HepG2 (cell line): ENCODE data around the gene PFN4. TPM values are rescaled to one million over a fixed set of nuclear protein-coding genes. Genes with fewer than 3 reads are reported as not detected.

ENCODE experiments used
- ARID5B ChIP-seq: IDR thresholded peaks from 2 replicates; pipeline ENCODE4 v1.4.0; 2020; ENCODE audit warnings: mild to moderate bottlenecking, missing genetic modification reagents
- FOXC1 ChIP-seq: sonication (generic); formaldehyde crosslinking; IDR thresholded peaks from 2 replicates; pipeline ENCODE4 v1.8.0; 2022; ENCODE audit warnings: mild to moderate bottlenecking, missing genetic modification reagents, borderline replicate concordance
- GZF1 ChIP-seq: sonication (generic); formaldehyde crosslinking; IDR thresholded peaks from 2 replicates; pipeline ENCODE4 v1.5.1; 2020; ENCODE audit warnings: mild to moderate bottlenecking, missing genetic modification reagents
- KLF11 ChIP-seq: IDR thresholded peaks from 2 replicates; pipeline ENCODE4 v1.6.1; 2016; ENCODE audit warnings: missing compliant biosample characterization
- TP53 ChIP-seq: sonication (generic); formaldehyde crosslinking; conservative IDR thresholded peaks from 2 replicates; pipeline ENCODE4 v1.4.0; 2020; ENCODE audit warnings: missing genetic modification reagents
- U2AF1 ChIP-seq: fragments of 200-400 bp; formaldehyde crosslinking; optimal IDR thresholded peaks from 2 replicates; pipeline ENCODE3; 2017; ENCODE audit warnings: mild to moderate bottlenecking, low read depth, low read length
- ZBTB21 ChIP-seq: sonication (generic); formaldehyde crosslinking; IDR thresholded peaks from 2 replicates; pipeline ENCODE4 v1.4.0; 2020; ENCODE audit warnings: missing genetic modification reagents
- ZBTB26 ChIP-seq: IDR thresholded peaks from 2 replicates; pipeline ENCODE4 v1.6.1; 2016; ENCODE audit warnings: missing compliant biosample characterization, missing genetic modification reagents, borderline replicate concordance
- ZNF30 ChIP-seq: sonication (generic); formaldehyde crosslinking; IDR thresholded peaks from 2 replicates; pipeline ENCODE4 v1.5.0; 2020; ENCODE audit warnings: mild to moderate bottlenecking, missing genetic modification reagents
- ZNF382 ChIP-seq: sonication (generic); formaldehyde crosslinking; IDR thresholded peaks from 2 replicates; pipeline ENCODE4 v1.5.0; 2020; ENCODE audit warnings: missing genetic modification reagents, mild to moderate bottlenecking, borderline replicate concordance
- ZNF615 ChIP-seq: sonication (generic); formaldehyde crosslinking; IDR thresholded peaks from 2 replicates; pipeline ENCODE4 v1.5.0; 2020; ENCODE audit warnings: mild to moderate bottlenecking, missing genetic modification reagents, borderline replicate concordance
- ZNF709 ChIP-seq: sonication (generic); formaldehyde crosslinking; IDR thresholded peaks from 2 replicates; pipeline ENCODE4 v1.5.0; 2020; ENCODE audit warnings: mild to moderate bottlenecking, missing genetic modification reagents
- ZSCAN20 ChIP-seq: sonication (generic); formaldehyde crosslinking; IDR thresholded peaks from 2 replicates; pipeline ENCODE4 v1.4.0; 2020; ENCODE audit warnings: missing genetic modification reagents, mild to moderate bottlenecking, borderline replicate concordance
- polyA plus RNA-seq, 8 experiments: library from polyadenylated mRNA; depleted of rRNA in 3 of 8; stranded (reverse) in 7 of 8; unstranded in 1 of 8; fragments of >200 nt; fragmentation: Illumina TruSeq in 4 of 8; extraction: Trizol in 4 of 8; gene quantifications; 2 replicates each; pipeline versions ENCODE4 v1.2.1 to v1.2.3, GENCODE V29; 2011 to 2016; ENCODE audit warnings: low read depth in 4 of 8, missing spikeins in 1 of 8, mixed read lengths in 1 of 8; ENCODE audit not compliant: insufficient read depth in 1 of 8
- total RNA-seq, 5 experiments: library from RNA; depleted of rRNA; stranded (reverse); fragments of >200 nt; fragmentation: Illumina TruSeq; extraction: Trizol; gene quantifications; 2 replicates each; pipeline ENCODE4 v1.2.3, GENCODE V29; 2016; ENCODE audit warnings: low read depth in 1 of 5
- TF ChIP-seq, protein P1 (sequence below): sonication (generic); formaldehyde crosslinking; IDR thresholded peaks from 2 replicates; pipeline ENCODE4 v1.9.0; 2022; ENCODE audit warnings: missing genetic modification reagents, mild to moderate bottlenecking, borderline replicate concordance
- TF ChIP-seq, protein P2 (sequence below): sonication (generic); formaldehyde crosslinking; IDR thresholded peaks from 2 replicates; pipeline ENCODE4 v1.8.0; 2022; ENCODE audit warnings: mild to moderate bottlenecking, missing genetic modification reagents, moderate library complexity
- TF ChIP-seq, protein P3 (sequence below): sonication (generic); formaldehyde crosslinking; IDR thresholded peaks from 2 replicates; pipeline ENCODE4 v1.5.1; 2020; ENCODE audit warnings: missing genetic modification reagents, mild to moderate bottlenecking, borderline replicate concordance

The PFN4 gene
- total and polyA plus RNA-seq, 2 of the 13 experiments (the other 11 are each of a cell fraction or from before 2014, with no cell fraction given) = 0.12 to 0.20 TPM

DNA sequence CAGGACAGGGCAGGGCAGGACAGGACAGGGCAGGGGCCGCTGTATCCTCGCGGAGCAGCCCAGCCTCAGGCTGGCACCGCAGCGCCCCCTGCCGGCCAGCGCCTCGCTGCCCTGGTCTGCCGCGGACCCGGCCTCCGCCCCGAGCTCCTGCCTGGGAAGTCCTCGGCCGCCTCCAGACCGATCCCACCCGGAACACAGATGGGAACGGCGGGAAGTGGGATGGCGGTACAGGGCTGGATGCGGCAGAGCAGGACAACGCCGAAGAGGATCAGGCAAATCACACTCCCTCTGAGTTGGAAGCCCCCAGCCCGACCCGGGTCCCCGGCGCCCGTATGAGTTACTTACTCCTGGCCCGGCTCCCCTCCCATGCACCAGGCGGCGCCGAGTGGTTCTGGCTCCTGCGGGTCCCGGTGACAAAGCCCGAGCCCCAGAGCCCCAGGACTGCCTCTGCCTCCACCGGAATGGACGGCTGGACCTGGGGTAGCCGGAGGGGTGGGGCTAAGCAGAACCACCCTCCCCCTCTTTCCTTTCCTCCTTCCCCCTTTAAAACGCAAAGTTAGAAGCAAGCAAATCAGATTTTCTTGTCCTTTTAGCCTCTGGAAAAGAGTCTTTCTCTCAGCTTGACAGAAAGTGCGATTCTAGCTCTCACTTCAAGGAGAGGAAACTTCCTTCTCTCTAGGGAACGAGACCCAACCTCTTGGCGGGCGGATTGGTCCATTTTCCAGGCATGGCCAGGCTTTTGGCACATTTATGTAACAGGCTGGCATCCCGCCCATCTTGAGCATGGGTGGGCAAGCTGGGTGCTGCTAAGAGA, 38.5 kb downstream of the PFN4 start, which contains the start of gene TP53I3 (continued):
- TF ChIP-seq, protein P1, sequence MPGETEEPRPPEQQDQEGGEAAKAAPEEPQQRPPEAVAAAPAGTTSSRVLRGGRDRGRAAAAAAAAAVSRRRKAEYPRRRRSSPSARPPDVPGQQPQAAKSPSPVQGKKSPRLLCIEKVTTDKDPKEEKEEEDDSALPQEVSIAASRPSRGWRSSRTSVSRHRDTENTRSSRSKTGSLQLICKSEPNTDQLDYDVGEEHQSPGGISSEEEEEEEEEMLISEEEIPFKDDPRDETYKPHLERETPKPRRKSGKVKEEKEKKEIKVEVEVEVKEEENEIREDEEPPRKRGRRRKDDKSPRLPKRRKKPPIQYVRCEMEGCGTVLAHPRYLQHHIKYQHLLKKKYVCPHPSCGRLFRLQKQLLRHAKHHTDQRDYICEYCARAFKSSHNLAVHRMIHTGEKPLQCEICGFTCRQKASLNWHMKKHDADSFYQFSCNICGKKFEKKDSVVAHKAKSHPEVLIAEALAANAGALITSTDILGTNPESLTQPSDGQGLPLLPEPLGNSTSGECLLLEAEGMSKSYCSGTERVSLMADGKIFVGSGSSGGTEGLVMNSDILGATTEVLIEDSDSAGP = peak; percentile 97
- no peak; the same call in 1 of the 2 replicates for TF ChIP-seq ZBTB26 (CRISPR knock-in tag)
- 0 out of 2 replicates have a peak, but pooled peaks have one; percentile 5 for TF ChIP-seq ZNF709
- no peak for TF ChIP-seq TP53 (CRISPR knock-in tag)
- peak; percentile 59; the same call in 1 of the 2 replicates for TF ChIP-seq ZSCAN20
- TF ChIP-seq ZNF30 (CRISPR knock-in tag) = no peak
- TF ChIP-seq GZF1 (CRISPR knock-in tag) = no peak
- no peak for TF ChIP-seq ZNF615
- TF ChIP-seq, protein P2, sequence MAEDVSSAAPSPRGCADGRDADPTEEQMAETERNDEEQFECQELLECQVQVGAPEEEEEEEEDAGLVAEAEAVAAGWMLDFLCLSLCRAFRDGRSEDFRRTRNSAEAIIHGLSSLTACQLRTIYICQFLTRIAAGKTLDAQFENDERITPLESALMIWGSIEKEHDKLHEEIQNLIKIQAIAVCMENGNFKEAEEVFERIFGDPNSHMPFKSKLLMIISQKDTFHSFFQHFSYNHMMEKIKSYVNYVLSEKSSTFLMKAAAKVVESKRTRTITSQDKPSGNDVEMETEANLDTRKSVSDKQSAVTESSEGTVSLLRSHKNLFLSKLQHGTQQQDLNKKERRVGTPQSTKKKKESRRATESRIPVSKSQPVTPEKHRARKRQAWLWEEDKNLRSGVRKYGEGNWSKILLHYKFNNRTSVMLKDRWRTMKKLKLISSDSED (CRISPR knock-in tag) = no peak; the same call in 1 of the 2 replicates
- TF ChIP-seq FOXC1 = peak; percentile 28; the same call in 1 of the 2 replicates
- no peak for TF ChIP-seq KLF11 (CRISPR knock-in tag)
- TF ChIP-seq ZBTB21 = no peak
- no peak for TF ChIP-seq ZNF382 (CRISPR knock-in tag)
- TF ChIP-seq, protein P3, sequence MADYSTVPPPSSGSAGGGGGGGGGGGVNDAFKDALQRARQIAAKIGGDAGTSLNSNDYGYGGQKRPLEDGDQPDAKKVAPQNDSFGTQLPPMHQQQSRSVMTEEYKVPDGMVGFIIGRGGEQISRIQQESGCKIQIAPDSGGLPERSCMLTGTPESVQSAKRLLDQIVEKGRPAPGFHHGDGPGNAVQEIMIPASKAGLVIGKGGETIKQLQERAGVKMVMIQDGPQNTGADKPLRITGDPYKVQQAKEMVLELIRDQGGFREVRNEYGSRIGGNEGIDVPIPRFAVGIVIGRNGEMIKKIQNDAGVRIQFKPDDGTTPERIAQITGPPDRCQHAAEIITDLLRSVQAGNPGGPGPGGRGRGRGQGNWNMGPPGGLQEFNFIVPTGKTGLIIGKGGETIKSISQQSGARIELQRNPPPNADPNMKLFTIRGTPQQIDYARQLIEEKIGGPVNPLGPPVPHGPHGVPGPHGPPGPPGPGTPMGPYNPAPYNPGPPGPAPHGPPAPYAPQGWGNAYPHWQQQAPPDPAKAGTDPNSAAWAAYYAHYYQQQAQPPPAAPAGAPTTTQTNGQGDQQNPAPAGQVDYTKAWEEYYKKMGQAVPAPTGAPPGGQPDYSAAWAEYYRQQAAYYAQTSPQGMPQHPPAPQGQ (CRISPR knock-in tag) = no peak
- TF ChIP-seq ARID5B (CRISPR knock-in tag) = peak; percentile 45
- no peak for TF ChIP-seq U2AF1
